RWPE2 (cell line): ENCODE results near the gene SGO2.

Experiments
- ATAC-seq: fragments of 200-7000 bp; cut with Tn5 transposase; 3 replicates; pipeline ENCODE4 v1.9.1; 2021; ENCODE audit warnings: low read depth
- DNase-seq: peaks from one replicate; pipeline ENCODE4 v3.0.0-alpha.2; 2020; ENCODE audit warnings: low spot score
- H3K27ac ChIP-seq: fragments of 450-650 bp; 2 replicates; pipeline ENCODE4 v1.5.1; 2017; ENCODE audit warnings: mild to moderate bottlenecking; ENCODE audit not compliant: poor library complexity, severe bottlenecking
- H3K27me3 ChIP-seq: fragments of 250-450 bp; sonication (Bioruptor Pico); 2 replicates; pipeline ENCODE4 v1.5.1; 2021; ENCODE audit warnings: mild to moderate bottlenecking, moderate library complexity; ENCODE audit not compliant: insufficient read depth, poor library complexity, severe bottlenecking
- H3K36me3 ChIP-seq: fragments of 250-450 bp; sonication (Bioruptor Pico); 2 replicates; pipeline ENCODE4 v1.5.1; 2020; ENCODE audit warnings: low read depth, mild to moderate bottlenecking, moderate library complexity
- H3K4me1 ChIP-seq: fragments of 250-450 bp; sonication (Bioruptor Pico); 2 replicates; pipeline ENCODE4 v1.5.1; 2021; ENCODE audit warnings: mild to moderate bottlenecking, moderate library complexity; ENCODE audit not compliant: insufficient read depth, poor library complexity, severe bottlenecking
- H3K4me3 ChIP-seq: fragments of 250-450 bp; sonication (Bioruptor Pico); 2 replicates; pipeline ENCODE4 v1.5.1; 2021; ENCODE audit warnings: mild to moderate bottlenecking, moderate library complexity; ENCODE audit not compliant: severe bottlenecking
- H3K9me3 ChIP-seq: fragments of 250-450 bp; sonication (Bioruptor Pico); 2 replicates; pipeline ENCODE4 v1.5.1; 2021; ENCODE audit warnings: mild to moderate bottlenecking, moderate library complexity; ENCODE audit not compliant: severe bottlenecking
- CTCF ChIP-seq: fragments of 450-650 bp; IDR thresholded peaks from one replicate; pipeline ENCODE4 v1.5.1; 2017; ENCODE audit warnings: mild to moderate bottlenecking, moderate library complexity; ENCODE audit not compliant: poor library complexity, severe bottlenecking

Gene SGO2

GRCh38 chr2:200618590-200619021 lies 92.6 kb downstream of the SGO2 start:
- TF ChIP-seq CTCF = peak; percentile 46
- Histone ChIP-seq H3K27ac (peak overlapping the region; percentile 60), H3K9me3 (no peaks in the 10 kb centered on the region), H3K4me1 (peaks cover 22% of the 10 kb centered on the region), H3K27me3 (no peaks in the 10 kb centered on the region), H3K4me3 (no peak overlapping the region), H3K36me3 (no peaks in the 10 kb centered on the region)
- no peak for DNase-seq
- ATAC-seq = peak; percentile 37; the same call in 1 of the 3 replicates

GRCh38 chr2:200619279-200619678 lies 93.3 kb downstream of the SGO2 start:
- H3K27ac ChIP-seq = peak overlapping the region; percentile 60
- no peak for TF ChIP-seq CTCF
- no peaks in the 10 kb centered on the region for H3K9me3 ChIP-seq
- H3K4me1 ChIP-seq = peaks cover 25% of the 10 kb centered on the region
- DNase-seq (no peak), ATAC-seq (peak; percentile 69)
- H3K27me3 ChIP-seq = no peaks in the 10 kb centered on the region
- no peaks in the 10 kb centered on the region for H3K36me3 ChIP-seq
- H3K4me3 ChIP-seq = no peak overlapping the region

GRCh38 chr2:200620606-200621390 lies 94.8 kb downstream of the SGO2 start:
- no peak overlapping the region for H3K27ac ChIP-seq
- H3K27me3 ChIP-seq = no peaks in the 10 kb centered on the region
- H3K4me1 ChIP-seq = peaks cover 25% of the 10 kb centered on the region
- no peak for ATAC-seq
- no peaks in the 10 kb centered on the region for H3K36me3 ChIP-seq
- TF ChIP-seq CTCF = no peak
- H3K9me3 ChIP-seq = no peaks in the 10 kb centered on the region
- no peak for DNase-seq
- H3K4me3 ChIP-seq = no peak overlapping the region

GRCh38 chr2:200622106-200622505 lies 96.1 kb downstream of the SGO2 start:
- Histone ChIP-seq H3K27ac (no peak overlapping the region), H3K36me3 (no peaks in the 10 kb centered on the region), H3K4me1 (peaks cover 20% of the 10 kb centered on the region), H3K27me3 (no peaks in the 10 kb centered on the region), H3K4me3 (no peak overlapping the region), H3K9me3 (no peaks in the 10 kb centered on the region)
- no peak for DNase-seq
- ATAC-seq = no peak
- no peak for TF ChIP-seq CTCF

GRCh38 chr2:200624026-200624425 lies 98.0 kb downstream of the SGO2 start:
- TF ChIP-seq CTCF = no peak
- DNase-seq (no peak), ATAC-seq (no peak)
- H3K27ac ChIP-seq = peak overlapping the region; percentile 70
- H3K36me3 ChIP-seq = no peaks in the 10 kb centered on the region
- peaks cover 28% of the 10 kb centered on the region for H3K4me1 ChIP-seq
- H3K9me3 ChIP-seq = no peaks in the 10 kb centered on the region
- no peaks in the 10 kb centered on the region for H3K27me3 ChIP-seq
- H3K4me3 ChIP-seq = no peak overlapping the region
